SK-N-SH (cell line): Measurements from ENCODE around the gene UNC50. TPM values are rescaled to one million over a fixed set of nuclear protein-coding genes. Genes with fewer than 3 reads are reported as not detected.

Experiments used
- CTCF ChIA-PET: fragments of 300-600, 350-600 bp; formaldehyde crosslinking; extraction: SDS; loops from one replicate; lab custom pipeline; 2021; lab: Yijun Ruan, JAX
- POLR2A ChIA-PET: fragments of 350-600 bp; sonication (Branson Sonifier 250); formaldehyde crosslinking; extraction: SDS; loops from one replicate; lab custom pipeline; 2020; ENCODE audit warnings: antibody characterized with exemption, inconsistent platforms; lab: Yijun Ruan, JAX
- DNase-seq: peaks from one replicate; pipeline ENCODE4 v3.0.0; 2012
- H2AFZ ChIP-seq: fragments of 200-600 bp; sonication (generic); 2 replicates; pipeline ENCODE4 v1.8.1; 2016; ENCODE audit warnings: antibody characterized with exemption, mild to moderate bottlenecking, low read depth
- H3F3A ChIP-seq: fragments of 200-600 bp; sonication (generic); replicated peaks from 2 replicates; pipeline ENCODE3; 2016; ENCODE audit warnings: antibody characterized with exemption, mild to moderate bottlenecking; ENCODE audit not compliant: insufficient read depth
- H3K27ac ChIP-seq, 2 experiments: fragments of 200-500 bp in 1 of 2; fragments of 200-600 bp in 1 of 2; sonication (Bioruptor generic) in 1 of 2; sonication (generic), shearing (Covaris generic) in 1 of 2; 2 replicates each; pipeline versions ENCODE4 v1.5.1 to v1.6.1; 2014 to 2016; ENCODE audit warnings: low read depth in 2 of 2, inconsistent platforms in 1 of 2, low read length in 1 of 2, mild to moderate bottlenecking in 1 of 2, mixed read lengths in 1 of 2
- H3K27me3 ChIP-seq: fragments of 200-600 bp; sonication (generic), shearing (Covaris generic); 2 replicates; pipeline ENCODE4 v1.6.1; 2016; ENCODE audit warnings: mixed run types; ENCODE audit not compliant: insufficient read depth
- H3K36me3 ChIP-seq, 2 experiments: fragments of 200-500 bp in 1 of 2; fragments of 200-600 bp in 1 of 2; sonication (Bioruptor generic) in 1 of 2; sonication (generic) in 1 of 2; replicated peaks in 1 of 2; 2 replicates each; pipeline versions ENCODE3 to v1.5.1; 2014 to 2016; ENCODE audit warnings: low read length in 1 of 2, mild to moderate bottlenecking in 1 of 2; ENCODE audit not compliant: insufficient read depth in 2 of 2, control insufficient read depth in 1 of 2
- H3K4me1 ChIP-seq, 2 experiments: fragments of 200-500 bp in 1 of 2; fragments of 200-600 bp in 1 of 2; sonication (Bioruptor generic) in 1 of 2; sonication (generic), shearing (Covaris generic) in 1 of 2; 2 replicates each; pipeline versions ENCODE4 v1.5.1 to v1.6.1; 2014 to 2016; ENCODE audit warnings: low read depth in 1 of 2, low read length in 1 of 2, mixed run types in 1 of 2; ENCODE audit not compliant: insufficient read depth in 2 of 2, control insufficient read depth in 1 of 2
- H3K4me2 ChIP-seq: fragments of 200-600 bp; sonication (generic), shearing (Covaris generic); 2 replicates; pipeline ENCODE4 v1.6.1; 2017; ENCODE audit warnings: mixed run types
- H3K4me3 ChIP-seq, 2 experiments: fragments of 200-500 bp in 1 of 2; fragments of 200-600 bp in 1 of 2; sonication (Bioruptor generic) in 1 of 2; sonication (generic), shearing (Covaris generic) in 1 of 2; 2 replicates each; pipeline versions ENCODE4 v1.5.1 to v1.8.1; 2014 to 2016; ENCODE audit warnings: low read depth in 2 of 2, inconsistent platforms in 1 of 2, low read length in 1 of 2, mild to moderate bottlenecking in 1 of 2, mixed read lengths in 1 of 2, moderate library complexity in 1 of 2
- H3K79me2 ChIP-seq: fragments of 200-600 bp; sonication (generic); 2 replicates; pipeline ENCODE4 v1.8.1; 2017; ENCODE audit warnings: mild to moderate bottlenecking; ENCODE audit not compliant: insufficient read depth
- H3K9ac ChIP-seq: fragments of 200-600 bp; sonication (generic); 2 replicates; pipeline ENCODE4 v1.6.1; 2017; ENCODE audit warnings: mixed run types
- H3K9me2 ChIP-seq: fragments of 200-600 bp; sonication (generic); 2 replicates; pipeline ENCODE4 v1.6.1; 2017; ENCODE audit warnings: mixed run types
- H3K9me3 ChIP-seq: fragments of 200-600 bp; sonication (generic); 2 replicates; pipeline ENCODE4 v1.6.1; 2017; ENCODE audit warnings: mixed run types, mild to moderate bottlenecking, moderate library complexity
- H4K20me1 ChIP-seq: fragments of 200-600 bp; sonication (generic); 2 replicates; pipeline ENCODE4 v1.6.1; 2017; ENCODE audit warnings: mild to moderate bottlenecking, mixed run types; ENCODE audit not compliant: insufficient read depth
- CTCF ChIP-seq: fragments of 200-600 bp; sonication (generic); IDR thresholded peaks from 2 replicates; pipeline ENCODE4 v1.6.1; 2017; ENCODE audit warnings: antibody characterized with exemption, mild to moderate bottlenecking, moderate library complexity
- ELF1 ChIP-seq: IDR thresholded peaks from 2 replicates; pipeline ENCODE4 v1.4.0; 2012
- EP300 ChIP-seq, 2 experiments: IDR thresholded peaks; 2 replicates each; pipeline versions ENCODE4 v1.4.0 to v1.6.1; 2012; ENCODE audit warnings: borderline replicate concordance in 1 of 2, low read depth in 1 of 2, low read length in 1 of 2
- EZH2phosphoT487 ChIP-seq: fragments of 200-600 bp; sonication (generic); IDR thresholded peaks from 2 replicates; pipeline ENCODE4 v1.6.1; 2017; ENCODE audit warnings: low read depth, mixed run types, mild to moderate bottlenecking, antibody characterized with exemption, moderate library complexity, borderline replicate concordance
- FOSL2 ChIP-seq: IDR thresholded peaks from 2 replicates; pipeline ENCODE4 v1.4.0; 2012; ENCODE audit warnings: low read depth, mild to moderate bottlenecking, moderate library complexity, borderline replicate concordance
- FOXJ3 ChIP-seq: sonication (generic); formaldehyde crosslinking; IDR thresholded peaks from 2 replicates; pipeline ENCODE4 v1.5.1; 2020; ENCODE audit warnings: mild to moderate bottlenecking, missing genetic modification reagents
- FOXM1 ChIP-seq: IDR thresholded peaks from 2 replicates; pipeline ENCODE4 v1.4.0; 2012; ENCODE audit warnings: low read depth, mild to moderate bottlenecking
- GABPA ChIP-seq: IDR thresholded peaks from 2 replicates; pipeline ENCODE4 v1.4.0; 2012; ENCODE audit warnings: low read depth, mild to moderate bottlenecking
- GATA2 ChIP-seq: sonication (generic); formaldehyde crosslinking; IDR thresholded peaks from 2 replicates; pipeline ENCODE4 v1.5.0; 2020; ENCODE audit warnings: mild to moderate bottlenecking, missing genetic modification reagents
- JUND ChIP-seq: IDR thresholded peaks from 2 replicates; pipeline ENCODE4 v1.4.0; 2012
- MXI1 ChIP-seq: IDR thresholded peaks from 2 replicates; pipeline ENCODE4 v1.6.1; 2012; ENCODE audit warnings: mild to moderate bottlenecking, low read depth, low read length, improper control_type of control experiment
- NRF1 ChIP-seq: IDR thresholded peaks from 2 replicates; pipeline ENCODE4 v1.6.1; 2012; ENCODE audit warnings: low read depth, mild to moderate bottlenecking, low read length
- POLR2AphosphoS5 ChIP-seq: IDR thresholded peaks from 2 replicates; pipeline ENCODE4 v1.6.1; 2012; ENCODE audit warnings: low read depth, low read length
- RAD21 ChIP-seq: IDR thresholded peaks from 2 replicates; pipeline ENCODE4 v1.6.1; 2012; ENCODE audit warnings: mild to moderate bottlenecking, low read length
- RCOR1 ChIP-seq: fragments of 150-350 bp; IDR thresholded peaks from 2 replicates; pipeline ENCODE4 v1.6.1; 2017; ENCODE audit warnings: antibody characterized with exemption, low read length
- RFX5 ChIP-seq: IDR thresholded peaks from 2 replicates; pipeline ENCODE4 v1.6.1; 2012; ENCODE audit warnings: mild to moderate bottlenecking, improper control_type of control experiment, low read length
- RXRA ChIP-seq: IDR thresholded peaks from 2 replicates; pipeline ENCODE4 v1.4.0; 2012; ENCODE audit warnings: low read depth, mild to moderate bottlenecking, borderline replicate concordance
- SMC3 ChIP-seq: IDR thresholded peaks from 2 replicates; pipeline ENCODE4 v1.6.1; 2012; ENCODE audit warnings: low read depth, low read length, improper control_type of control experiment
- TAF1 ChIP-seq: IDR thresholded peaks from 2 replicates; pipeline ENCODE4 v1.6.1; 2012; ENCODE audit warnings: low read depth, mild to moderate bottlenecking, low read length, moderate library complexity, borderline replicate concordance
- TCF12 ChIP-seq: IDR thresholded peaks from 2 replicates; pipeline ENCODE4 v1.4.0; 2012
- YY1 ChIP-seq: IDR thresholded peaks from 2 replicates; pipeline ENCODE4 v1.4.0; 2012; ENCODE audit warnings: low read depth, mild to moderate bottlenecking
- WGBS: methylation state at CpG from one replicate; pipeline ENCODE4 v1.1.6; 2017; ENCODE audit warnings: low lambda C conversion rate; 5-methylcytosine and 5-hydroxymethylcytosine counted together
- polyA plus RNA-seq, 3 experiments: library from polyadenylated mRNA; depleted of rRNA; stranded (reverse); fragments of >200 nt; gene quantifications; 2 replicates each; pipeline ENCODE4 v1.2.3, GENCODE V29; 2012
- TF ChIP-seq, protein P1 (sequence below): IDR thresholded peaks from 2 replicates; pipeline ENCODE4 v1.4.0; 2012; ENCODE audit warnings: low read depth, borderline replicate concordance
- TF ChIP-seq, protein P2 (sequence below): IDR thresholded peaks from 2 replicates; pipeline ENCODE4 v1.4.0; 2012; ENCODE audit warnings: low read depth
- TF ChIP-seq, protein P3 (sequence below): IDR thresholded peaks from 2 replicates; pipeline ENCODE4 v1.6.1; 2012; ENCODE audit warnings: mild to moderate bottlenecking, low read depth, low read length, moderate library complexity

Gene UNC50, protein sequence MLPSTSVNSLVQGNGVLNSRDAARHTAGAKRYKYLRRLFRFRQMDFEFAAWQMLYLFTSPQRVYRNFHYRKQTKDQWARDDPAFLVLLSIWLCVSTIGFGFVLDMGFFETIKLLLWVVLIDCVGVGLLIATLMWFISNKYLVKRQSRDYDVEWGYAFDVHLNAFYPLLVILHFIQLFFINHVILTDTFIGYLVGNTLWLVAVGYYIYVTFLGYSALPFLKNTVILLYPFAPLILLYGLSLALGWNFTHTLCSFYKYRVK
- polyA plus RNA-seq (2012; rRNA removed): 46.9 and 62.0 TPM in 2 replicates
- polyA plus RNA-seq (2012; cell fraction: cytosol; rRNA removed): 67.1 and 86.3 TPM in 2 replicates
- 53.8 and 64.5 TPM in 2 replicates for polyA plus RNA-seq (2012; cell fraction: nucleus; rRNA removed)

DNA sequence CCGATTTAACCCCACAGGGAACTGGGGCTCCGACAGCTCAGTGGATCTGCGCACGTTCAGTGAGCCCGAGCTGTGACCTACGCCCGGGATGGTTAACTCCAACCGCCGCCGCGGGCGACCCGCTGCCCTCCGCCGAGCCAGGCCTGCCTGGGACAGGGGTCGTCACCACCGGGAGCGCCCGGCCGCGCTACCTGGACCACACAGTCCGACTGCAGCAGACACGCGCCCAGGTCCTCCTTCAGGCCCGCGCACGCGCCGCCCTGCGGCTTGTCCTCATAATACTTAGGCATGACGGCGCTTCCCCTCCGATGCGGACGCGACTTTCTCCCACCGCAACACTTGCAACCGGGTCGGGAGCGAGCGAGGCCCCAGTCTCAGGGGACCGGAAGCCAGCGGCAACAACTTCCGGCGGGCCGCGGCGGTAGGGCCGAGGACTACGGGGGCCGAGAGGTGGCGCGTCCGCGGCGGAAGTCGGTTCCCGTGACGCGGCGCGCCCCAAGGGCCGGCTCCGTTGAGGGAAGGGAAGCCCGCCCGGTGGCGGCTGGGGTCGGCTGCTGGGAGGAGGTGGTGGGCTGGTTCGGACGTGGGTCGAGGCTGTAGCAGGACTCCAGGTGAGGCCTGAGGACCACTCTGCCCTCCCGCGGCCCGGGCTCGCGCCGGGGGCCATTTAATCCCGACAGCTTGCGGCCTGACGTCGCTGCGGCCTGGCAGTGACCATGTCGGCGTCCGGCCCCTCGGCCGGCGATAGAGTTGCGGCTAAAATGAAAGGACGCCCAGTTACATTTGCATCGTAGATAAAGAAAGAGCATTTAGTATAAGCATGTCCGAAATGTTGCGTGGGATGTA is at the start of gene UNC50, which contains the start of gene COA5:
UNC50 (plus strand) TSS at position 474 of the 846 bp plus-strand sequence. CDS start 1,171 bp downstream, outside the sequence.
COA5 (minus strand) TSS at position 397 of the 846 bp plus-strand sequence; CDS start at position 290, 107 bp downstream.
- POLR2A ChIA-PET: interaction anchor here (0.6 to 0.9 kb wide), 2 partner anchors 13 to 24 kb away, joined by 3 to 4 read pairs; no protein-coding TSS in a partner anchor
- CTCF ChIA-PET: interaction anchor here (0.8 to 1.6 kb wide), 5 partner anchors 31 to 228 kb away, joined by 3 to 5 read pairs (median 3); no protein-coding TSS in a partner anchor
- TF ChIP-seq EZH2phosphoT487 (no peak), MXI1 (no peak), ELF1 (peak; percentile 82), RFX5 (no peak), GATA2 (0 out of 2 replicates have a peak, but pooled peaks have one; percentile 6), RAD21 (no peak), NRF1 (no peak), YY1 (peak; percentile 75), TCF12 (no peak), TAF1 (peak; percentile 90), FOXJ3 (CRISPR knock-in tag) (peak; percentile 65), JUND (no peak), RXRA (no peak), GABPA (peak; percentile 97), FOSL2 (no peak), POLR2AphosphoS5 (peak; percentile 92), FOXM1 (no peak), EP300 (IDR thresholded peaks at IDR 0.05; ENCODE audit: borderline replicate concordance in 1 of 2, low read depth in 1 of 2, low read length in 1 of 2) (peak in 1 of 2 experiments; percentile 22; a peak in 1 of 4 replicates), RCOR1 (no peak), SMC3 (no peak), CTCF (no peak)
- TF ChIP-seq, protein P1, sequence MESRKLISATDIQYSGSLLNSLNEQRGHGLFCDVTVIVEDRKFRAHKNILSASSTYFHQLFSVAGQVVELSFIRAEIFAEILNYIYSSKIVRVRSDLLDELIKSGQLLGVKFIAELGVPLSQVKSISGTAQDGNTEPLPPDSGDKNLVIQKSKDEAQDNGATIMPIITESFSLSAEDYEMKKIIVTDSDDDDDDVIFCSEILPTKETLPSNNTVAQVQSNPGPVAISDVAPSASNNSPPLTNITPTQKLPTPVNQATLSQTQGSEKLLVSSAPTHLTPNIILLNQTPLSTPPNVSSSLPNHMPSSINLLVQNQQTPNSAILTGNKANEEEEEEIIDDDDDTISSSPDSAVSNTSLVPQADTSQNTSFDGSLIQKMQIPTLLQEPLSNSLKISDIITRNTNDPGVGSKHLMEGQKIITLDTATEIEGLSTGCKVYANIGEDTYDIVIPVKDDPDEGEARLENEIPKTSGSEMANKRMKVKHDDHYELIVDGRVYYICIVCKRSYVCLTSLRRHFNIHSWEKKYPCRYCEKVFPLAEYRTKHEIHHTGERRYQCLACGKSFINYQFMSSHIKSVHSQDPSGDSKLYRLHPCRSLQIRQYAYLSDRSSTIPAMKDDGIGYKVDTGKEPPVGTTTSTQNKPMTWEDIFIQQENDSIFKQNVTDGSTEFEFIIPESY: peak; percentile 65; the same call in 1 of the 2 replicates
- TF ChIP-seq, protein P2, sequence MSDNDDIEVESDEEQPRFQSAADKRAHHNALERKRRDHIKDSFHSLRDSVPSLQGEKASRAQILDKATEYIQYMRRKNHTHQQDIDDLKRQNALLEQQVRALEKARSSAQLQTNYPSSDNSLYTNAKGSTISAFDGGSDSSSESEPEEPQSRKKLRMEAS: peak; percentile 74; the same call in 1 of the 2 replicates
- TF ChIP-seq, protein P3, sequence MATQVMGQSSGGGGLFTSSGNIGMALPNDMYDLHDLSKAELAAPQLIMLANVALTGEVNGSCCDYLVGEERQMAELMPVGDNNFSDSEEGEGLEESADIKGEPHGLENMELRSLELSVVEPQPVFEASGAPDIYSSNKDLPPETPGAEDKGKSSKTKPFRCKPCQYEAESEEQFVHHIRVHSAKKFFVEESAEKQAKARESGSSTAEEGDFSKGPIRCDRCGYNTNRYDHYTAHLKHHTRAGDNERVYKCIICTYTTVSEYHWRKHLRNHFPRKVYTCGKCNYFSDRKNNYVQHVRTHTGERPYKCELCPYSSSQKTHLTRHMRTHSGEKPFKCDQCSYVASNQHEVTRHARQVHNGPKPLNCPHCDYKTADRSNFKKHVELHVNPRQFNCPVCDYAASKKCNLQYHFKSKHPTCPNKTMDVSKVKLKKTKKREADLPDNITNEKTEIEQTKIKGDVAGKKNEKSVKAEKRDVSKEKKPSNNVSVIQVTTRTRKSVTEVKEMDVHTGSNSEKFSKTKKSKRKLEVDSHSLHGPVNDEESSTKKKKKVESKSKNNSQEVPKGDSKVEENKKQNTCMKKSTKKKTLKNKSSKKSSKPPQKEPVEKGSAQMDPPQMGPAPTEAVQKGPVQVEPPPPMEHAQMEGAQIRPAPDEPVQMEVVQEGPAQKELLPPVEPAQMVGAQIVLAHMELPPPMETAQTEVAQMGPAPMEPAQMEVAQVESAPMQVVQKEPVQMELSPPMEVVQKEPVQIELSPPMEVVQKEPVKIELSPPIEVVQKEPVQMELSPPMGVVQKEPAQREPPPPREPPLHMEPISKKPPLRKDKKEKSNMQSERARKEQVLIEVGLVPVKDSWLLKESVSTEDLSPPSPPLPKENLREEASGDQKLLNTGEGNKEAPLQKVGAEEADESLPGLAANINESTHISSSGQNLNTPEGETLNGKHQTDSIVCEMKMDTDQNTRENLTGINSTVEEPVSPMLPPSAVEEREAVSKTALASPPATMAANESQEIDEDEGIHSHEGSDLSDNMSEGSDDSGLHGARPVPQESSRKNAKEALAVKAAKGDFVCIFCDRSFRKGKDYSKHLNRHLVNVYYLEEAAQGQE: peak; percentile 66; the same call in 1 of the 2 replicates

More for the DNA sequence above, at the start of gene UNC50, which contains the start of gene COA5:
- peak within 1 kb of the TSS; percentile 79 to 98 for H3K4me3 ChIP-seq
- peak within 1 kb of the TSS; percentile 82 to 93 for H3K27ac ChIP-seq
- H3F3A ChIP-seq: no peaks in the 10 kb centered on the region
- DNase-seq: peak; percentile 98
- peaks cover 38% of the 10 kb centered on the region in 2 experiments for H3K36me3 ChIP-seq
- peak within 1 kb of the TSS; percentile 82 for H2AFZ ChIP-seq
- H3K9me2 ChIP-seq: no peaks in the 10 kb centered on the region
- no peaks in the 10 kb centered on the region for H3K27me3 ChIP-seq
- H4K20me1 ChIP-seq: no peaks in the 10 kb centered on the region; the same call in 1 of the 2 replicates
- 2% methylated on average over 25 of the region's 93 CpGs for whole genome bisulfite sequencing
- peaks cover 76% of the 10 kb centered on the region for H3K79me2 ChIP-seq
- H3K4me2 ChIP-seq: peak within 1 kb of the TSS; percentile 71
- H3K9ac ChIP-seq: peak within 1 kb of the TSS; percentile 93
- H3K4me1 ChIP-seq: peaks cover 5 to 58% of the 10 kb centered on the region in 2 experiments; a peak in 3 of 4 replicates
- no peaks in the 10 kb centered on the region for H3K9me3 ChIP-seq
